HG02678 (cell line): ENCODE measurements around the gene MEP1B.
"Not testable (repeated sequence)": the region's sequence is repeated elsewhere in the genome, so short reads cannot be mapped to it uniquely, and the experiment has no call there.

Experiments
- ATAC-seq: cut with Tn5 transposase; IDR thresholded peaks from one replicate; pipeline ENCODE4 v1.9.1; 2021; ENCODE audit warnings: mild to moderate bottlenecking, moderate library complexity; ENCODE audit not compliant: unreplicated experiment

The MEP1B gene

GRCh38 chr18:32208577-32208976 lies 18.7 kb downstream of the MEP1B start:
- ATAC-seq = no peak

- ATAC-seq = no peak
These were observed 20.0 kb downstream of the MEP1B start for GRCh38 chr18:32209685-32210445.

- ATAC-seq = no peak
These were observed 23.9 kb downstream of the MEP1B start for GRCh38 chr18:32213693-32214092.

- no peak for ATAC-seq
These were observed 26.6 kb downstream of the MEP1B start for GRCh38 chr18:32216390-32216789.

GRCh38 chr18:32219431-32220018 lies 29.7 kb downstream of the MEP1B start:
- ATAC-seq = no peak

- ATAC-seq = not testable (repeated sequence)
These were observed 43.5 kb downstream of the MEP1B start for GRCh38 chr18:32233348-32233747.

GRCh38 chr18:32237049-32237448 lies 47.2 kb downstream of the MEP1B start:
- ATAC-seq = no peak

- no peak for ATAC-seq
These were observed 48.9 kb downstream of the MEP1B start for GRCh38 chr18:32238635-32239268.

- no peak for ATAC-seq
These were observed 52.6 kb downstream of the MEP1B start for GRCh38 chr18:32242395-32242794.

GRCh38 chr18:32243358-32243757 lies 53.5 kb downstream of the MEP1B start:
- no peak for ATAC-seq

GRCh38 chr18:32244881-32245280 lies 55.0 kb downstream of the MEP1B start:
- ATAC-seq = no peak

GRCh38 chr18:32249147-32249929 lies 59.5 kb downstream of the MEP1B start:
- no peak for ATAC-seq

GRCh38 chr18:32251466-32251865 lies 61.6 kb downstream of the MEP1B start:
- no peak for ATAC-seq

- no peak for ATAC-seq
These were observed 62.5 kb downstream of the MEP1B start for GRCh38 chr18:32252141-32252860.

GRCh38 chr18:32255570-32255969 lies 65.7 kb downstream of the MEP1B start:
- no peak for ATAC-seq

GRCh38 chr18:32257084-32257785 lies 67.4 kb downstream of the MEP1B start:
- ATAC-seq = no peak

GRCh38 chr18:32258148-32258547 lies 68.3 kb downstream of the MEP1B start:
- ATAC-seq = no peak

- ATAC-seq = no peak
These were observed 68.8 kb downstream of the MEP1B start for GRCh38 chr18:32258558-32259204.

- ATAC-seq = no peak
These were observed 69.7 kb downstream of the MEP1B start for GRCh38 chr18:32259553-32259952.

GRCh38 chr18:32261003-32261402 lies 71.2 kb downstream of the MEP1B start:
- ATAC-seq = no peak
